ENCODE results near the gene PRLH. TPM values are rescaled to one million over a fixed set of nuclear protein-coding genes. Genes with fewer than 3 reads are reported as not detected.

Gene PRLH
- total RNA-seq, 1 donor from 2014 or later, result not detected

GRCh38 chr2:237570776-237571335 lies 4.5 kb downstream of the PRLH start:
- Histone ChIP-seq H3K36me3 (ENCODE audit: insufficient read depth, low read length) (no peaks in the 10 kb centered on the region), H3K4me1 (ENCODE audit: insufficient read depth, low read length) (peaks cover 5% of the 10 kb centered on the region), H4K20me1 (ENCODE audit: insufficient read depth, low read length) (no peaks in the 10 kb centered on the region), H3K27ac (ENCODE audit: low read depth, low read length) (no peak overlapping the region), H3K79me2 (ENCODE audit: insufficient read depth, low read length) (no peaks in the 10 kb centered on the region), H3K27me3 (ENCODE audit: insufficient read depth, low read length) (no peaks in the 10 kb centered on the region), H3K9ac (ENCODE audit: low read length) (no peak overlapping the region), H3K4me2 (ENCODE audit: low read length) (no peak overlapping the region), H3K4me3 (ENCODE audit: insufficient read depth, low read depth, low read length) (no peak overlapping the region), H2AFZ (ENCODE audit: low read depth, low read length) (no peak overlapping the region), H3K9me3 (ENCODE audit: insufficient read depth, low read depth, low read length) (peaks cover 4% of the 10 kb centered on the region)
- Mint-ChIP-seq H3K4me3 (ENCODE audit: unreplicated experiment) (no peak overlapping the region), H3K27me3 (ENCODE audit: low read depth, unreplicated experiment) (peaks cover 26% of the 10 kb centered on the region), H3K36me3 (ENCODE audit: low read depth, unreplicated experiment) (peaks cover 3% of the 10 kb centered on the region), H3K27ac (ENCODE audit: unreplicated experiment) (peak overlapping the region; percentile 7), H3K4me1 (ENCODE audit: low read depth, unreplicated experiment) (peaks cover 4% of the 10 kb centered on the region), H3K9me3 (ENCODE audit: unreplicated experiment) (peaks cover 4% of the 10 kb centered on the region)
- DNase-seq (ENCODE audit: low read depth) (no peak), FAIRE-seq (no peak)
- TF ChIP-seq CTCF (IDR thresholded peaks at IDR 0.05; ENCODE audit: insufficient read depth, low read depth, low read length) (no peak), EZH2 (IDR thresholded peaks at IDR 0.05; ENCODE audit: insufficient read depth, low read length) (no peak)

DNA sequence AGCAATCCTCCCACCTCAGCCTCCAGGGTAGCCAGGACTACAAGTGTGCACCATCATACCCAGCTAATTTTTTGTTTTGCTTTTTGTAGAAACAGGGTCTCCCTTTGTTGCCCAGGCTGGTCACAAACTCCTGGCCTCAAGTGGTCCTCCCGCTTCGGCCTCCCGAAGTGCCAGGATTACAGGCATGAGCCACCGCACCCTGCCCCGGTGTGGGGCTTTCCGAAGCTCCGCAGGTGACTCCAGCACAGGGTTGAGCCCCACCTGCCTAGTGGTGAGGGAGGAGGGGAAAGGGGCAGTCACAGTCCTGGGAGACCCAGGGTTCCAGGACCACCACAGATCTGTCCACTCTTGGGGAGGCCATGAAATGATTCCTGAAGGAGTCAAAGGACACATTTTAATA lies 5.2 kb downstream of the PRLH start:
- TF ChIP-seq CTCF (IDR thresholded peaks at IDR 0.05; ENCODE audit: insufficient read depth, low read depth, low read length) (no peak), EZH2 (IDR thresholded peaks at IDR 0.05; ENCODE audit: insufficient read depth, low read length) (no peak)
- no peak overlapping the region for H3K27ac ChIP-seq (ENCODE audit: low read depth, low read length)
- H3K9ac ChIP-seq (ENCODE audit: low read length), result no peak overlapping the region
- H3K4me1 ChIP-seq (ENCODE audit: insufficient read depth, low read length), result peaks cover 5% of the 10 kb centered on the region
- no peak overlapping the region for H3K27ac Mint-ChIP-seq (ENCODE audit: unreplicated experiment)
- H3K4me1 Mint-ChIP-seq (ENCODE audit: low read depth, unreplicated experiment), result peaks cover 4% of the 10 kb centered on the region
- H4K20me1 ChIP-seq (ENCODE audit: insufficient read depth, low read length), result no peaks in the 10 kb centered on the region
- no peaks in the 10 kb centered on the region for H3K36me3 ChIP-seq (ENCODE audit: insufficient read depth, low read length)
- H2AFZ ChIP-seq (ENCODE audit: low read depth, low read length), result no peak overlapping the region
- H3K4me2 ChIP-seq (ENCODE audit: low read length), result peak overlapping the region; percentile 55
- DNase-seq (ENCODE audit: low read depth) (no peak), FAIRE-seq (no peak)
- no peak overlapping the region for H3K4me3 Mint-ChIP-seq (ENCODE audit: unreplicated experiment)
- H3K36me3 Mint-ChIP-seq (ENCODE audit: low read depth, unreplicated experiment), result peaks cover 3% of the 10 kb centered on the region
- peaks cover 4% of the 10 kb centered on the region for H3K9me3 Mint-ChIP-seq (ENCODE audit: unreplicated experiment)
- peaks cover 29% of the 10 kb centered on the region for H3K27me3 Mint-ChIP-seq (ENCODE audit: low read depth, unreplicated experiment)
- H3K9me3 ChIP-seq (ENCODE audit: insufficient read depth, low read depth, low read length), result no peaks in the 10 kb centered on the region
- no peaks in the 10 kb centered on the region for H3K79me2 ChIP-seq (ENCODE audit: insufficient read depth, low read length)
- no peak overlapping the region for H3K4me3 ChIP-seq (ENCODE audit: insufficient read depth, low read depth, low read length)
- no peaks in the 10 kb centered on the region for H3K27me3 ChIP-seq (ENCODE audit: insufficient read depth, low read length)

DNA sequence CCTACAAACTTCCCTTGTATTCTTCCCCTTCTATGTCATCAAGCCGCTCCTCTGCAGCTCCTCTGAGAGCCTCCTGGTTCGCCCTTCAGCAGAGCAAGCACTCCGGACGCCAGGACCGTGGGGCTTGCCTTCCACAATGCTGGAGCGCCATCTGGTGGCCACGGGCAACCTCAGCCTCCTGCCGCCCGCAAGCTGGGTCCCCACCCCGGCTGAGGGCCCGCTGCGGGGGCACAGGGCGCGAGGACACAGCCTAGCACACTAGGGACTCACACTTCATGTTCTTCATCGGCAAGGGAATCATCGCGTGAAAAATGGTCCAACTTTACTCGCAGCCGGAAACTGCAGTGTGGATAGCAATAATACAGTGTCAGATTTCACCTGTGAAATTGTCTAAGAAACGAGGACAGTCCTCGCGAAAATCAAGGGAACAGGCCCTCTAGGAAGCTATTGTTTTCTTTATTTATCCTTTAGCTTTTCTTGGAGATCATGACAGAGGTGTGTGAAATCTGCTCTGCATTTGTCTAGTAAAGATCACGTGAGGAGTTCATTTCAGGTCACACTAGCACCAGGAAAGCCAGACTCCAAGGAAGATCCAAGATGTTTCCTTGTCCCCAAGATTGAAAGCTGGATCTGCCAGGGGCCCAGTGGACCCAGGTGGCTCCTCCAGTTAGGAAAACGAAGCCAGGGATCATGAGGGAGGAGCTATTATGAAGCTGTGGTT lies 5.8 kb downstream of the PRLH start:
- Mint-ChIP-seq H3K27ac (ENCODE audit: unreplicated experiment) (peak overlapping the region; percentile 14), H3K27me3 (ENCODE audit: low read depth, unreplicated experiment) (peaks cover 30% of the 10 kb centered on the region), H3K4me1 (ENCODE audit: low read depth, unreplicated experiment) (peaks cover 4% of the 10 kb centered on the region), H3K36me3 (ENCODE audit: low read depth, unreplicated experiment) (peaks cover 3% of the 10 kb centered on the region), H3K4me3 (ENCODE audit: unreplicated experiment) (no peak overlapping the region), H3K9me3 (ENCODE audit: unreplicated experiment) (peaks cover 4% of the 10 kb centered on the region)
- peak overlapping the region; percentile 55 for H3K4me2 ChIP-seq (ENCODE audit: low read length)
- no peaks in the 10 kb centered on the region for H3K36me3 ChIP-seq (ENCODE audit: insufficient read depth, low read length)
- no peaks in the 10 kb centered on the region for H3K79me2 ChIP-seq (ENCODE audit: insufficient read depth, low read length)
- H4K20me1 ChIP-seq (ENCODE audit: insufficient read depth, low read length), result no peaks in the 10 kb centered on the region
- TF ChIP-seq CTCF (IDR thresholded peaks at IDR 0.05; ENCODE audit: insufficient read depth, low read depth, low read length) (peak; percentile 79), EZH2 (IDR thresholded peaks at IDR 0.05; ENCODE audit: insufficient read depth, low read length) (no peak)
- H3K9me3 ChIP-seq (ENCODE audit: insufficient read depth, low read depth, low read length), result no peaks in the 10 kb centered on the region
- peak; percentile 71 for DNase-seq (ENCODE audit: low read depth)
- no peak overlapping the region for H3K27ac ChIP-seq (ENCODE audit: low read depth, low read length)
- H3K9ac ChIP-seq (ENCODE audit: low read length), result peak overlapping the region; percentile 16
- no peak overlapping the region for H3K4me3 ChIP-seq (ENCODE audit: insufficient read depth, low read depth, low read length)
- no peaks in the 10 kb centered on the region for H3K27me3 ChIP-seq (ENCODE audit: insufficient read depth, low read length)
- peak overlapping the region; percentile 63 for H2AFZ ChIP-seq (ENCODE audit: low read depth, low read length)
- H3K4me1 ChIP-seq (ENCODE audit: insufficient read depth, low read length), result peaks cover 5% of the 10 kb centered on the region
- no peak for FAIRE-seq
